GM19468 (cell line): ENCODE results near the gene FOXF1.

Experiments used
- ATAC-seq: cut with Tn5 transposase; IDR thresholded peaks from one replicate; pipeline ENCODE4 v1.9.1; 2021; ENCODE audit warnings: mild to moderate bottlenecking, moderate library complexity, moderate number of reproducible peaks; ENCODE audit not compliant: unreplicated experiment; ENCODE audit errors: extremely low read depth

FOXF1 gene

DNA sequence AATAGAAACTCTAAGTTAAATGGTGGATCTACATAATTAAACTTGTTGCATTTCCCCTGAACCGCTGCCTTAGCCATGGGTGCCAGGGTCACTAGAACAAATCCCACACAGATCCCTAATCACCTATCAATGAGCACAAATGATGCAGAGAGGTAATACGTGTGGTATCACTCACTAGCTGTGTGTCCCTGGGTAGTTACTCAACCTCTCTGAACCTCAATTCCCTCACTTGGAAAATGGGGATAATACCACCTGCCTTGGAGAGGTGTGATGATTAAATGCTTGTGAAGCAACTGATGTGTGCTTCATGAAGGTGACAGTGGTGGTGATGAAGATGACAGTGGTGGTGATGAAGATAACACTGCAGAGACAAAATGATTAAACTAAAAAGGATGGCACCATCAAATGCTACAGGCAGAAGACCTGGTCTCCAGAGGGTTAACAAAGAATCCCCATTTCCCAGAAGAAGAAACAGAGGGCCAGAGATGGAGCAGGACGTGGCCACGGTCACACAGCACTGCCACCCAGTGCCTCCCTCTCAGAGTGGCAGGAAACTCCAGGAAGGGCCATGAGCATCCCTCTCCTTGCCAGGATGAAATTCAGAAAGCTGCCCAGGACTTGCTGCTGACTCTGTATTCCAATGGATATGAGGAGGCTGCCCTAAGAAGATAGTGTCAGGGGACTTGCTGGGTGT, 17.9 kb upstream of the FOXF1 start:
- no peak for ATAC-seq

DNA sequence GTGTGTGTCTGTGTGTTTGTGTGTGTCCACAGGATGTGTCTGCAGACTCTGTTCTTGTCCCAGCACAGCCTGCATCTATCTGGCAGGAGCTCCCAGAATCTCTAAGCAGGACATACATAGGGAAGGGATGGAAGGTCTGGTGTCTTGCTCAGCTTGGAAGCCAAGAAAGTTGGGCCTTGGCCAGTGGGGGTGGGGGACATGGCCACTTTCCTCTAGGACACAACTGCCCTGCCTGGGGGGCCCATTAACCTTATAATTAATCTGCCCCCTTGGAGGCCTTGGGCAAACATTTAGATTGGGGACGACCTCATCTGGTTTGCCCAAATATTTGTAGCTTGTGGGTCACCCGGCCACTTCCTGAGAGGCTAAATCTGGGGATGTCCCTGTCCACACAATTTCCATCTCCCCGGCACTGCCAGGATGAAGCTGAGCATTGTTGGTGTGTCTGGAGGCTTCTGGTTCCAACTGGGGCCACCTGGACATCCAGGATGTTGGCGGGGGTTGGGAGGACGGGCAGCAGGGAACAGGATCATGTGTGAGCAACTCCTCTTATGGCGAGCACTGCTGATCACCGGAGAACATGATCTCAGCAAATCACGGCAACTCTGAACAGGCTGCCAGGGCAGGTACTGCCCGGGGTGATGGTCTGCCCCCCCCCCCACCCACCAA, 17.2 kb upstream of the FOXF1 start:
- ATAC-seq: no peak

DNA sequence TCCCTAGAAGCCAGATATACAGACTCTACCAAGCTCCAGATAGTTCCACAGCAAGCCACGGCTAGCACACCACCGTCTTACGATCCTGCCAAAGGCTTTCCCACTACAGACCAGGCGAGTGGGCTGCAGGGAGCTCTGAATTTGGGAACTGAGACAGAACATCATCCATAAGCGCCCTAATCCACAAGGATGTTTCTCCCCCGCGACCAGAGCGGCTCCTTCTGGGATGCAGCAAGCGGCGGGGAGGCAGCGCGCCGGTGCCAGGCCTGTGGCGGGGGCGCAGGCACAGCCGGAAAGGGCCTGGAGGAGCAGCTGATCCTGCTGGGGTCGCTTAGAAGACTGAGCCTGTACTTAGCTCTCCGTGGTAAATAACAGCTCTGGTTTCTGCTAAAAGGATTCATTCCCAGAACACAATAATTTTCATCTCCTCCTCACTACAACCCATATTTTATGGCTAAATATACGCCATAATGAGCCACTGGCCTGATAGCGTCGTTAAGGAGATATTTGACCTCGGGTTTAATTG, 16.2 kb upstream of the FOXF1 start:
- no peak for ATAC-seq

DNA sequence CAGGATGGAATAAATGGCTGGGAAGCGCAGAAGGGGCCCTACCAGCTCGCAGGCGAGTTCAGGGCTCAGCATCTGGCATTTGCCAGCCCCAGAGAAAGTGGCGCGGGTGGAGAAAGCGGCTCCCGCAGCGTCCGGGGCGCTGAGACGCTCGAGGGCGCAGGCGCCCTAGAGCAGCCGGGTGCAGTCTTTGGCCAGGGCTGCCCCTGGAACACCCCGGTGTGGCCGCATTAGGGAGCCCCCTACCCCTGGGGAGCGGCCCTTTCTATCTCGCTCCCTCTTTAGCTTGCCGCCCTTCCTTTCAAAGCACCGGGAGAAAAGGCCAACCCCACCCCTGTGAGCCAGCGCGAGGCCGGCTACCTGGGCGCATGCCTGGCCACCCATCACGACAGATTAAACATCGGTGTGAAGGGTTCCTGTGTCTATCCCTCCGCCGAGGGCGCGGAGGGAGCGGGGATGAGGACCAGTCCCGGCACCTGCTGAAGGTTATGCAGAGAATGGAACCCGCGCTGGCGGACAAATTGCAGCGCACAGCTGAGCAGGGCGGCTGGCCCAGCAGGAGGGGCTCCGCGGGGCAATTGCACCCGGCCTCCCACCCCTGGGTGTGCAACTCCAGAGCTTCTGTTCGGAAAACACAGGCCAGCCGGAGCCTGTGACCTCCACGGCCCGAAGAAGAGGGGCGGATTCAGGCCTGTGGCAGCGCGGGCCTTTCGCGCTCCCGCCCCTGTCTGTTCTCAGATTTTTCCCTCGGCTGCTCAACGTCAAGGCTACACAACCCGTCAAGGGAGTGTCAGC, 15.6 kb upstream of the FOXF1 start:
- ATAC-seq: no peak

DNA sequence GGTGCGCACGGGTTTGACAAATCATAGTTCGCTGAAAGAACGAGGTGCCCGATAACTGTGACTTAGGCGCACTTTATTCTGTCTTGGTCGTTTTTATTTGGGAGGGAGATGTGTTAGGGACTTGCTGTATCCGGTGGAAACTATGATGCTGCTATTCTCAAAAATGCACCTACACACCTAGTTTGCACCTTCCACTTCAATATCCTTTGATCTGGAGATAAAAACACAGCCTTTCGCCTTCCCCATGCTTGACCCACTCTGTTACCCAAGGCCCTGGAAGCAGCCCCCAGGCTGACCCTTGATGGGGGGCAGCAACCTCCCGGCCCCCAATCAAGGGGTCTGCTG, 15.0 kb upstream of the FOXF1 start:
- ATAC-seq: no peak

DNA sequence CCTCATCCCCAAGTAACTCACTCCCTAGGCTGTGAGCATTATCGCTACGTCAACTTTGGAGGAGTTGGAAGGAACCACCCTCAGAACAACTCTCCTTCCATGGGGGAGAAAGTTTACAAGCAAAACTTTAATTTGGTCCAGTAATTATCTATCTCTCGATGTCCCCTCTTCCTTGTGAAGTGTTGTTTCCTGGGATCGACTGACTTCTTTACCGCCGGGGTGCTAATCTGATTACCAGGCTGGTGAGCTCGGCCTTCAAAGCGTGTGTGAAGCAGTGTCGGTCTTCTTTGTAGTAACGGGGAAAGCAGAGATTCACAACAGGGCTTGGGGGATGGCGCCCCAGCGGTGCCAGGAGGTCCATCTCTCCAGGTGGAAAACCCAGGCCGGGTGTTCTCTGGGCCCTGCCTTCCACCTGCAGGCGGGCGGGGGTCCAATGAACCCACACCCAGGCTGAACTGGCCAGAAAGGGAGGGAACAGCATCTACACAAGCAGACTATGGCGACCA, 14.5 kb upstream of the FOXF1 start:
- no peak for ATAC-seq

DNA sequence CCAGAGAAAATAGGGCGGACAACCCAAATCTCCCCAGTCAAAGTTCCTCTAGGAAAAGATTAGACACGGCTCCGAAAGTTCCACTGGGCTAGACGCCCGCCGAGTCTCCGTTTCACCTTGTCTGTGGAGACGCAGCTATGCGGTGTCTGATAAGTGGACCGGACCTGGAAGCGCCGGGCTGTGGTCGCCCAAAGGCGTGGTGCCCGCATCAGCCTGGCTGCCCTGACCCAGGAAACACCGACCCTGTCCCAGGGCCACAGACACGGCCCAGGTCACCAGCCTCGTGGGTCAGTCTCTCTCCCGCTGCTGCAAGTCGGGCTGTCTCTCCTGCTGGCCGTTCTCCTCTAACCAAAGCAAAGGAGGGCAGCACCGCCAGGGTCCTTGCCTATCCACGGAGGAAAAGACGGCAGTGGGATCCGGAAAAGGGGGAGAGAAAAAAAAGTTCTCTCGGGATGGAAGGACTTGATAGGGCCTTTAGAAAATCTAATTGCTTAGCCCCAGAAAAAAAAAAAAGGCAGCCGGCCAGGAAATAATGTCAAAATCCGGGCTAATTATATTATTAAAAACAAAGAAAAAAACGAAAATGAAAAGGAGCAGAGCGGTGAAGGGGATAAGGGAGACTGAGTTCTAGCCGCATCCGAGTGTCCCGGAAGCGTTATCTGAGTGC, 13.9 kb upstream of the FOXF1 start:
- no peak for ATAC-seq

DNA sequence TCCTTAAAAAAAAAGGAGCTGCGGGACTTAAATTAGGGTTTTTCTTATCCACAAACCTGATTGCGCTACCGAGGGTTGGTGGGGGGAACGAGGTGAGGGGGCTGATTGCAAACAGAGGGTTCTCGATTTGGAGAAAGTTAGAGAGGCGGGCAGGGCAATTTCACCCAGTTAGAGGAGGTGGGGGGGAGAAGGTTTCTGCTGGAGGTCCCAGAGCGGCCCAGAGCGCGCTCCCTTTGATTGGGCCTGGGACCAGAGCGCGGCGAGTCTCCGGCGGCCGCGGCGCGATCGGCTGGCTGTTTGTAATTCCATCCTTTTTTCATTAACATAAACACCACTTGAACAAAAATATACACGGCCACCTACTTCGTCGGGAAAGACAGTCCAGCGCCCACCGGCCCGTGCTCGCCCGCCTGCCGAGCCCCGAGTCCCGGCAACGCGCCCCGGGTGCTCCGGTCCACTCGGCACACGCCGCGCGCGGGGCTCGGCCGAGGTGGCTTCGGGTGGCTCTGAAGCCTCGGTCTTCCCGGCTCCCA, 13.3 kb upstream of the FOXF1 start:
- ATAC-seq: no peak

DNA sequence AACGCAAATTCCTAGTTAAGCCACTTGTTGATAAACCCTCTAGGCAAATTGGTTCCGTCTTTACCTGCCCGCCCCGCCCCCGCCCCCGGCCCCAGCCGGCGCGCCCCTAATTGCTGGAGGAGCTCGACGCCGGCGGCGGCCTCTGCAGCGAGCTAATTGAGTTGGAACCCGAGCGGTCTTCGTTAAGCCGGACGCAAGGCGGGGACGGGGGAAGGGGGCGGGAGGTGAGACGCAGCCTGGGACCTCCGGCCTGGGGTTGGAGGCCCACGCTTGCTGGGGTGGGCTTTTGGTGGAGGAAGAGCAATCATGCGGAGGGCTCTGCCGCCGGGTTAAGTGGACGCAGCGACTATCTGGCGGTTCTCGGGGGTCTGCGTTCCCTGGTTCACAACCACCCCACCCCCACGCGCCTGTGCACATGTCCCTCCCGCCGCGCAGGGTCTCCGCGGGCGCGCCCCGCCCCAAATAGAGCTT, 12.7 kb upstream of the FOXF1 start:
- no peak for ATAC-seq

DNA sequence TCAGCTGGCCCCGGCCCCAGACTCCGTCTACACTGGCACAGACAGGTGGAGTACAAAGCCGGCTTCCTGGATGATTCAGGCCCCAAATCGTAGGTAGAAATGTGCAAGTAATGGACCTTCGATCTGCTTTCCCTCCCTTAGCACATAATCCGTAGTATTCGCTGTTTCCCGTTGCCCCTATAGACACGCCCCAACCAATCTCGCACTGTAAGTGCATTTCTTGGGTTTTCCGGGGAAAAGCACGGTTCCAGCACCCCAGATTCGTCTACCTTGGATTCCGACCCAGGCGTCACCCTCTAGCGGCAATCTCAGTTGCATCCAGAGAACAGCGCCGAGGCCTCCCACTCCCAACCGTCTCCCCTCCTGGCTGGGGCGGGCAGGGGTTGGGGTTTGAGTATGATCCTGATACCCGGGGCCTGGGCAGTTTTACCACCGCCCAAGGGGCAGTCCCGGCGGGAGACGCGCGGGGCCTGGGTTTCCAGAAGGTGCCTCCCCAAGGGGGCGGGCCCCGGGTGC, 12.1 kb upstream of the FOXF1 start:
- ATAC-seq: no peak

DNA sequence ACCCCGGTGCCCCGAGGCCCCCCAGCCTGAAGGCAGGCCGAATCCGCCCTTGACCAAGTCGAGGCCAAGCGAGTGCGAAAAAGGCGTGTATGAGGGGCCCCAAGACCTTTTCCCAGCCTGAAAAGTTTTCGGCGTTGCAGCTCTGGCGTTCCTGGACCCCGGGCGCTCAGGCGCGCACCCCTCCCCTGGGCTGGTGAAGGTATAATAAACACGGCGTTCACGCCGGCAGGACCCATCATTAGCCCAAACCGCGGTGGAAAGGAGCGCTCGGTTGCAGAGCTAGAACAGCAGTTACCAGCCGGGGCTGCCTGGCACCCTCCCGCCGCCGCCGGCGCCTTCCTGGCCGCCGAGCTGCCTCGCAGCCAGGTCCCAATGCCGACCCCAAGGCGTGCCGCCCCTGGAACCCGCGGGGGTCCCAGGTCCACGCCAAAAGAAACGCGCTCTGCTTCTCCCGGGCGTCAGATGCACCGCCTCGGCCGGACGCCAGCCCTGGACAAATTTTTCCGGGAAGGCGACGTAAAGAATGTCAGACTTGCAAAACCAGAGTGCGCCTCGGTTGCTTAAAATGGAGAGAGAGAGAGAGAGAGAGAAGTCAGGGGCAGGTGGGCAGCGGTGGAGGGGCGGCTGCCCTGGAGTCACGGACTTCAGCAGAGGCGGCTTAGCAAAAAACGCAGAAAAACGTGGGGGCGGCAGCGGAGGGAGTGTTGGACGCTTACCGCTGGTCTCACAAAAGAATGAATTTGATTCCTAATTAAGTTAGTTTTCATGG, 11.5 kb upstream of the FOXF1 start:
- ATAC-seq: no peak

DNA sequence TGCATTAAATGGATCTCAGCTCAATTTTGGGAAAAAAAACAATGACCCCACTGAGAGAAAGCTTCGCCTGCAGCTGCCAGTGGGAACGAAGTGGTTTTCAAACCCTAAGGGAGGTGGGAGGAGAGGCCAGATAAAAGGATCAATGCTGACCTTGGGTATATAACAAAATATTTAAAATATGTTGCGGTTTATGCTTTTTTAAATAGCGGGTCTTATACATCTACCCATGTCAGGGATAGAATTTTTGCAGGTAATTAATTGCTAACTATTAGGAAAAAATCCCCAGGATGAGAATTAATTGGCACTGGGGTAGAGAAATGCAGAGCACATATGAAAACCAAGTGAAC, 10.9 kb upstream of the FOXF1 start:
- no peak for ATAC-seq

DNA sequence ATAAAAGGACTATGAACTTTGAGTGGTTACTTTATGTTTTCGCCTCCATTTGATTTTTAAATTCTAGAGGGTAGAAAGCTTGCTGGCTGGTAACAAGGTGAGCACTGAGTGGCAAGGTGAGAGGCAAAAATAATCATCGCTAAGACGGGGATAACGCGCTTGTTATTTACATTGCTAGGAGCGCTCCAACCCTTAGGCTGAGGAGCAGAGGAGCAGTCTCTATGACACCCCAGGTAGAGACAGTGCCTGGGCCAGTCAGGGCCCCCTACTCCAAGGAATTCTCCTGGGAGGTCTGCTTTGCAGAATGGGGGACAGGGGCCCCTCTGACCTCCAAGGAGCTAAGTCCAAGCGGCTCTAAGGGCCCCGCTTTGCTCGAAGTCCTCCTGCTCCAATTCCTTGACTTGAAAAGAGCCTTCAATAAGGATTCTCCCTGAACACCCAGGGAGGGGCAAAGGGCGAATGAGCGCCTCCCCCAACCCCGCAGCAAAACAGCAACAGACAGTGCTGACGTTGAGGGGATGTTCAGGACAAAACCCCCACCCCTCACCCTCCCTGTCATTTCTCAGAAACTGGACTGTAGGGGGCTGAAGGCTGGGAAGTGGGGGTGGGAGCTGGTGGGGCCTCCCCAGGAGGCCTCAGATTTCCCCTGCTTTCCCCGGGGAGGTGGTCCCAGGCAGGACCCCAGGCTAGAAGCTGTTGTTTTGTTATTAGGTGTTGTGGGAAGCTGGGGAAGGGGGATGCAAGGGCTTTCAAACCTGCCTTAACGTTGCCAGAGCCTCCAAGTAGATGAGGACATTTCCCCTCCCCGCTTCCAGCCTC, 10.2 kb upstream of the FOXF1 start:
- no peak for ATAC-seq

DNA sequence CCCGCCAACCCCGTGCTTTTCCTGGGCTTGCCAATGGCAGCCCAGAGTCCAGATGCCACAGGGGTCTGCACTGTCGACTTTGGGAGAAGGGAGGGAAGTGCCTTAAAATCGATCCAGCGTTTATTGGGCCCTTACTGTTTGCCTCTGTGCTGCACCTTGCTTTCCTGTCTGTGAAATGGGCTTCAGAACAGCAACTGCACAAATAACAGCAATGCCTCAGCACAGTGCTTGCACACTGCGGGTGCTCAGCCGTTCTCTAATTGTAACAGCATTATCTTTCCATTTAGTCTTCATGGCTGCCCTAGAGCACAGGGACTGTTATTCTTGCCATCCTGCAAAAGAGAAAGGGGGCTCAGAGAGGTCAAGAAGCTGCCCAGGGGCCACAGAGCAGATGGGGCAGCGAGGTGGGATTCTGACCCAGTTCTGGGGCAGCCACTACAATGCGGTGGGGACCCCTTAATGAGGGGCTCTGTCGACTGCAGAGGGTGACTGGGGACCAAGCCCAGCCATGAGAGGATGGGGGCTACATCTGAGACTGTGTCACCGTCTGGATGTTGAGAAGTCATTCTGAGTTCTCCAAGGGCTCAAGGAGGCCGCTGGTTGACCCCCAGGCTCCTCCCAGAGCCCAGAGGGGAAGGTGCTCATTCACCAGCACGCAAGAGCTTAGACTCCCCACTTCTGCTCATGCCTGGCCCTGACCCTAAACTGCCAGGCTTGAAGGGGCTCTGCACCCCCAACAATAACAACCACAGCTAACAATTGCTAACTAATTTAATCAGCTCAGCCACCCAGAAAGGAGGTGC, 9.4 kb upstream of the FOXF1 start:
- ATAC-seq: no peak

DNA sequence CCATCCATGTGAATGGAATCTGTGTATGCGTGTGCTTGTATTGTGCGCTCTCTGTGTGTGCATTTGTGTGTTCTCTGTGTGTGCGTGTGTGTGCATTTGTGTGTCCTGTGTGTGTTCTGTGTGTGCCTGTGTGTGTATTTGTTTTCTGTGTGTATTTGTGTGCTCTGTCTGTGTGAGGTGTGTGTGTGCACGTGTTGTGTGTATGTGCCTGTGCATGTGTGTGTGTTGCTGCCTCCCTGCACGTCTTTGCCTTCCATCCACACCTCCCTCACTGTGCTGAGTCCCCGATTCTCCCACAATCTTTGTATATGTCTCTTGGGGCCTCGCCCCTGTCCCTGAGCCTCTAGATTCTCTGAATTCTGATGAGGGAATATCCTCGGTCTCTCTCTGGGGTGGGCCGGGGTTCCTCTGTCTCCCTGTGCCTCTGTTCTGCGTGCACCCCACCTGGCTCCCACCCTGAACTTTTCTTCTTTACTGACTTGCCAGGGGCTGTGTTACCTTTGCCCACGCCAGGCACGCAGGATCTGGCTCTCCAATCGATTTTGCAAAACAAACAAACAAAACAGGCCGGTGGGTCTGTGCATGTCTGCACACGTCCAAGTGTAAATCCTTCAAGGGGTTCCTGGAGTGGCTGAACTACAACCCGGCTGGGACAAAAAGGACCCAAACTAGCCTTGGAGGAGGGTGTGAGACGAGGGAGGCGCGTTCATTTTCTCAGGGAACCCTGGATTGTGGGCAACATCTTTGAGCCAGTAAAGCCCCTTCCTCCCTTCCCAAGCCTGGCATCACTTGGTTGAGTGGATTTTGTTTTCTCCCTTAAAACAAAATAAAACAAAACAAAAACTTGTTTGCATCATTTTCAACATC, 8.1 kb upstream of the FOXF1 start:
- no peak for ATAC-seq

DNA sequence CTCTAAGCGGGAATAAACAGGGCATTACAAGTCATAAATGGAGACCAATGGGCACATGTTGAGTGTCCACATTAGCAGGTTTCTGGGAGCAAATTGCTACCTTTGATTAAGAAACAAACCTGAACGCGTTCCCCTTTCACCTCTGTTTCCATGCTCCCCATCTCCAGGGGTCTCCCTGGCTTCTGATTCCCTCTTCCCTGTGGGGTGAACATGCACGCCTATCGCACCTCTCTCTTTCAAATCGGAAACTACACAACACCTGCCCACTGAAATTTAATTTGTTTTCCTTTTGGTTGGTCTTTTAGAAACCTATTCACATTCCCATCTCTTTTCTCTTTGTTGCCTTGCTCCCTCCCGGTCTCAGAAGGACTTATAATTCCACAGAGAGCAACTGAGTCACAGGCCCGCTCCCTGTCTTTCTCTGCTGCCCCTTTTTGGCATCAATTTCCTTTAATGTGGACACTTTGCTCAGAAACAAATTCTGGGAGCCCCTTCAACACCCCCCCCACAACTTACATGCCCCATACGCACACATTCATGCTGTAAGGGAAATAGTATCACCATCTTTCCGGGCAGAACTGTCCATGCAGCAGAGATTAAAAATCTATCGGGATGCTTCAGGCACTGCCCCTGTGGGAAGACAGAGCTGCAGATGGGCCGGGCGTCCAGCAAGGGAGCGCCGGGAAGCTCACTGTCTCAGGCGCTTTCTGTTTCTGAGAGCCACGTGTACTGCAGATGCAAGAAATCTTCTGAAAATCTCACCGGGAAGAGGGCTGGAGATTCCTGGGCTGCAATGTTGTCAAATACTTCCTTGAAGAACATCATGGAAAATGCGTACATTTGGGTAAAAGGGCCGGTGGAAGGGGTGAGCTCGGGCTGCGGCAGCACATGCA, 7.2 kb upstream of the FOXF1 start:
- ATAC-seq: no peak
